HG03460 (cell line): Measurements from ENCODE around the gene MICAL2.

Experiments used
- ATAC-seq: cut with Tn5 transposase; IDR thresholded peaks from one replicate; pipeline ENCODE4 v1.9.1; 2021; ENCODE audit not compliant: unreplicated experiment

MICAL2 gene

DNA sequence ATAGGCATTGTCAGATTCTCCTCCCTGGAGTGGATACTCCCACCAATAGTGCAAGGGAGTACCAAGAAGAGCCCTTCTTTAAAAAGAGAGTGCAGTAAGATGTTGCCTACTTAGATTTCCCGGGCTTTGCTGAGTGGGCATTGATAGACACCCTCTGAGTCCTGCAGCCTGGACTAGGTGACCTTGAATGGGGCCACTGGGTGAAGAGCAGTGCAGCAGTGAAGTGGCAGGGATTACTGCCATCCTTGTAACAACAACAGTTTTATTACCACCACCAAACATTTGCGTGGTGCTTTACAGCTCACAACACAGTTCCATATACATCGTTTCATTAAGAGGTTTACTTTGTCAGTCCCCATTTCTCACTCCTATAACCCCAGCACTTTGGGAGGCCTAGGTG, 59.4 kb downstream of the MICAL2 start:
- ATAC-seq, result no peak

DNA sequence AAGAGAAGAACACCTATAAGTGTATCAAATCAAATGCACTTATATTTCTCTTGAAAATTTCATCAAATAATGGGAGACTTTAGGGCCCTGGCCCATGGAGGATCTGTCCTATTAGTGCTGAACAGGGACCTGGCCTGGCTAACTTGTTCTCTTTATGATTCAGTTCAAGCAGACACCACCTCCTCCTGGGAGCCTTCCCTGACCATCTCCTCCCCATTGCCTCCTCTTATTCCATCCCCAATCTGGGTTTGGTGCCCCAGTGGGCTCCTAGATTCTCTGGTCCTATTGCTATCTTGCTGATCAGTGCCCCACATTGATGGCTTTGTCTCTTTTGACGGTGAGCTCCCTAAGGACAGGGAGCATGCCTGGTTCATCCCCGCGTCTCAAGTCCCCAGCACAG, 60.1 kb downstream of the MICAL2 start:
- ATAC-seq, result no peak

- no peak for ATAC-seq
Observed at GRCh38 chr11:12170984-12171383, 60.6 kb downstream of the MICAL2 start.

DNA sequence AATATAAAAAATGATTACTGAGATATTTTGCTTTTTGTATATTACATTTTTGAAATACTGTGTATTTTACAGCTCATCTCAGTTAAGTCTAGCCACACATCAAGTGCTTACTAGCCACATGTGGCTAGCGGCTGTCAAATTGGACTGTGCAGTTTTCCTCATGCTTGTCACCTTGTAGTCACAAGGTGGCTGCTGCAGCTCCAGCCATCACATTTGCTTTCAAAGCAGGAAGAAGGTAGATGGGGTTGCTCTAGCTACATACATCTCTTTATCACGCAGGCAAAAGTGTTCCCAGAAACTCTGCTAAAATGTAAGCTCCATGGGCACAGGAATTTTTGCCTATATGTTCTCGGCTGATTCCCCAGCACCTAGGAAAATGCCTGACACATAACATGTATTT, 61.5 kb downstream of the MICAL2 start:
- ATAC-seq, result no peak

DNA sequence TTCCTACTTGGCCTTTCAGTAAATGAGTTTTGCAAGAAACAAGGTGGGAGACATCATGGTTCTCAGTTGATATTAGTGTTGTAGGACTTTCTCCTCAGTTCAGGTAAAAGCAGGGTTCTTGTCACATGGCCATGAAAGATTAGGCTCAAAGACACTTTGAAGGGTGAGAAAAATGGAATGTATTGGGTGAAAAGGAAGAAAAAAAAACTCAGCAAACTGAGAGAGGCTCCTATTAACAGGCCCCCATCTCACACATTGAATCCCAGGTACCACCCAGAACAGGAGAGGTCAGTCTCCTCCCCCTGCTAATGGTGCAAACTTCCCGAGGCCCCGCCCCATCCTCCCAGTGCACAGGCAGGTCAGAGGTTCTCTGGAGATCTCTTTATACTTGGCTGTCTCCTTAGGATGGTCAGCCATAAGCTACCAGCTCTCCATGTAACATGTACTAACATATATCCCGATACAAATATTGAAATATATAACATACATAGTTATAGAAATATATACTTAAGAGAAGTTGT, 62.2 kb downstream of the MICAL2 start:
- ATAC-seq, result no peak

DNA sequence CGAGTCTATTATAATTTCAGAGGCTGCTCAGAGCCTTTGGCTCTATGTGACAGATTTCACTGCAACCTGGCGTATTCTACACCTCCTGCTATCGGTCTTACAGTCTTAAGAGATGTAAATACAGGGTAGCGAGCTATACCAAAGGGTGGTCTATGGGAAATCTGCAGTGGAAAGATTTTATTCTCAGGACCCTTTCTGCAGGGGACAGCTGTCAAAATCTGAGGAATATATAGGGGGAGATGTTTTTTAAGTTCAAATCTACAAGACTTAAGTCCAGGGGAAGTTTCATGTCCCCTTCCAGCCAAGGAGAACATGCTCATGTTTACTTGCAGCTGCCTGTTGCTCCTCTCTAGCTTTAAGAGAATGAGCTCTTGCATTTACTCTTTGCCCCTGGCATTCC, 62.7 kb downstream of the MICAL2 start:
- ATAC-seq, result no peak

GRCh38 chr11:12174128-12174476, 63.7 kb downstream of the MICAL2 start:
- ATAC-seq, result peak; percentile 29

GRCh38 chr11:12174477-12175143, 64.2 kb downstream of the MICAL2 start:
- ATAC-seq, result peak; percentile 76

DNA sequence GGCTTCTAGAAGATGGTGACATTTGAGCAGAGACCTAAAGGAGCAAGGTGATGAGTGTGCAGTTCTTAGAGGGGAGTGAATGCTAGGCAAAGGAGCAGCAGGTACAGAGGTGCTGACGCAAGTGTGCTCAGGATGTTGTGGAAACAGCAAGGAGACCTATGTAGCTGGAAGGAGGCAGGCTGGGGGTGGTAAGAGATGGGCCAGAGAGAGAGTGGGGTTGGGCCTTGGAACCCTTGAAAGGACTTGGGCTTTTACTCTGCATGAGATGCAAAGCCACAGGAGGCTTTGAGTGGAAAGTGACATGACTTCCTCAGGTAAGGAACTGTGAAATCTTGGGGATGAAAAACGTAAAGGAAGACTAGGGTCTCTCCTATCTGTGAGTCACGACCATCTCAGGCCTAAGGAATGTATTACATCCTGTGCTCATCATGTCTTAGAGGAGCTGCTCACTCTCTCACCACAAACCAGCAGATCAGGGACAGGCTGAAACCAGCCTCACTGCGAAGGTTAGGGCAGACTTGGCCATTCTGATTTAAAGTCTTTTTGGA, 65.4 kb downstream of the MICAL2 start:
- no peak for ATAC-seq

- ATAC-seq, result no peak
Observed at GRCh38 chr11:12176410-12176809, 66.0 kb downstream of the MICAL2 start.

DNA sequence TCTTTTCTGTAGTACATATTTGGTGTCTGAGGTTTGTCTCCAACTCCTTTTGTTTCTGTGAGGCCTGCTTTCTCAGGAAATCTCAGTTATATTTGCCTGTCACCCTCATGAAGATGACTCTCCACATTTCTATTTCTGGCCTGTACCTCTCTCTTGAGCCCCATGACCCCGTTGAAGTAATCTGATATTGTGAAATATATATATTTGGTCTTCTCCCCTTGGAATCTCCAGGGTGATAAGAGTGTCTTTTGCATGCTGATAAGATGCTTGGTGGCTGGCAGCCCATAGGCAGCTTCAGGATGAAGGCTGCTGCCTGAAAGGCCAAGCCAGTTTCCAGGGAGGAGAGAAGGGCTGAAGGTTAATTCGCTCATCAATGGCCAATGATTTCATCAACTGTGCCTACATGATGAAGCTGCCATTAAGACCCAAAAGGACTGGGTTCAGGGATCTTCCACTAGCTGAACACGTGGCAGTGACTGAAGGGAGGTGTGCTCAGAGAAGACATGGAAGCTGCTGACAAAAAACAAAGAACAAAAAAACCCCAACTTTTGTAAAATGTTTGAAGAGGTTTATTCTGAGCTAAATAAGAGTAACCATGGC, 67.4 kb downstream of the MICAL2 start:
- no peak for ATAC-seq

- no peak for ATAC-seq
Observed at GRCh38 chr11:12179019-12179418, 68.6 kb downstream of the MICAL2 start.

GRCh38 chr11:12179531-12179930, 69.1 kb downstream of the MICAL2 start:
- ATAC-seq, result no peak

GRCh38 chr11:12180257-12181205, 70.1 kb downstream of the MICAL2 start:
- no peak for ATAC-seq

- ATAC-seq, result no peak
Observed at GRCh38 chr11:12182302-12182675, 71.9 kb downstream of the MICAL2 start.

DNA sequence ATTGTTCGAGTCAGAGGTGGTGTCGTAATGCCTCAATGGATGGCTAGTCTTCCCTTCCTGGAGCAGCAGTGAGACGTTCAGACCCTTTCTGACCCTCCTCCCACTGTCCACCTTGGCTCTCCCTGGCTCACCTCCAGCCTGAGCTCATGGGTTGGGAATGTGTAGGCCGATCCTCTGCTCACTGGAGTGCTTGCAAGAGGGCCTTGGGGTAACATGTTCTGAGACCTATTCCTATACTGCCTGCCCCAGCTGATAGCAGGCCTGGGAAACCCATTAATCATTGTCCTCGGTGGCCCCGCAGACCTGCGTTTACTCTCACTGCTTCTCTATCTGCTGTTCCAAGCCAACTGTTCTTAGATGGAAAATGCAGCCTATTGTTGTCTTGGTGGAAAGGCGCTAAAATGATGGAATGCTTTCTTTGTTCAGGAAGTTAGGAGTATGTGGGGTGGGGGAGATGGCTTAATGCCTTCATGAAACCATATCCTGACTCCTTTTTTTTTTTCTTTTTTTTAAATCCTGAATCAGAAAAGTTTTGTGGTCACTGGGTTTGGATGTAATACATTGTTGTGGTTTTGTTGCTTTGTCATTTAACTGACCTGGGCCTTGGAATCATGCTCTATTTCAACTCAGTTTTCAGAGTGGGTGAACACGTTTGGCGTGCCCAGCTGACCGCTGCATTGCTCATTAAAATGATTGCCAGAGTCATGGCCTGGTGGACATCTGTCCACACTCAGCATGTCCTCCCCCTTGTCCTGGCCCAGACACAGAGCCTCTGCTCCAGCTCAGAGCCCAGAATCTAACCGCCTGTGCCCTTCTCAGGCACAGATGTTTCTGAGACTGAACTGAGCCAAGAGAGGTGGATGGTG, 72.5 kb downstream of the MICAL2 start:
- ATAC-seq, result no peak

- no peak for ATAC-seq
Observed at GRCh38 chr11:12183827-12184620, 73.6 kb downstream of the MICAL2 start.

DNA sequence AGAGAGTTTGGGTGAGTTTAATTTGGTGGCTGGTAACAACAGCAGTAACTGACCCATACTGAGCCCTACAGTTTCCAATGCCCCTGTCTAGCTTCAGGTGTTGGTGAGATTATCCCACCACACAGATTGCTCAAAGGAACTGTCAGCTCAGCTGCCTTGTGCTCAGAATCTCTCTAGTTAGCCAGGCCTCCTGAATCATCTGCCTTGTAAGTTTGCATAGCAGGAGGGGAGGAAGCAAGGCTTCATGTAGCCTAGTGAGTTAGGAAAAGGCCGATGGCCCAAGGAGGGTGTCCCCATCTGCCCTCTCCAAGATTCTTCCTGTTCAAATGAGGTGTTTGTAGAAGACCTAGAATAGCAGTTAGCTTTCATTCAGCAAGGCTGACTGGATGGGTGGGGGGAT, 74.3 kb downstream of the MICAL2 start:
- ATAC-seq, result no peak

- ATAC-seq, result no peak
Observed at GRCh38 chr11:12185106-12185690, 74.8 kb downstream of the MICAL2 start.
